RPMI7951 (cell line): ENCODE data around the gene CMTM4. TPM values are rescaled to one million over a fixed set of nuclear protein-coding genes. Genes with fewer than 3 reads are reported as not detected.
A peak's percentile ranks its signal among the peaks of the same experiment; 100 is the strongest.

Experiments
- DNase-seq: peaks from one replicate; pipeline ENCODE4 v3.0.0-alpha.2; 2012; ENCODE audit warnings: low read depth
- total RNA-seq: library from RNA; depleted of rRNA; stranded (reverse); fragments of >200 nt; shearing (Covaris generic); gene quantifications from 2 replicates; pipeline ENCODE4 v1.2.3, GENCODE V29; 2014; rRNA removed

The CMTM4 gene
- total RNA-seq, result 20.5 and 22.4 TPM in 2 replicates

- DNase-seq, result peak; percentile 82
These were observed at the start of gene CMTM4 for GRCh38 chr16:66696669-66697630. Gene CMTM4 (minus strand): TSS chr16:66696743. CDS start chr16:66696525, 218 bp downstream.

GRCh38 chr16:66746048-66746447, 49.5 kb upstream of the CMTM4 start:
- no peak for DNase-seq

GRCh38 chr16:66741950-66742808, 45.6 kb upstream of the CMTM4 start:
- peak; percentile 39 for DNase-seq

GRCh38 chr16:66741169-66741900, 44.8 kb upstream of the CMTM4 start:
- DNase-seq, result peak; percentile 91

GRCh38 chr16:66740533-66740932, 44.0 kb upstream of the CMTM4 start:
- peak; percentile 21 for DNase-seq

- peak; percentile 40 for DNase-seq
These were observed 43.5 kb upstream of the CMTM4 start for GRCh38 chr16:66740010-66740409.

GRCh38 chr16:66735891-66736290, 39.3 kb upstream of the CMTM4 start:
- no peak for DNase-seq

- DNase-seq, result no peak
These were observed 34.6 kb upstream of the CMTM4 start for GRCh38 chr16:66731101-66731500.

GRCh38 chr16:66728804-66729203, 32.3 kb upstream of the CMTM4 start:
- DNase-seq, result no peak

- peak; percentile 69 for DNase-seq
These were observed 31.7 kb upstream of the CMTM4 start for GRCh38 chr16:66728117-66728787.

GRCh38 chr16:66720766-66721165, 24.2 kb upstream of the CMTM4 start:
- DNase-seq, result peak; percentile 35

GRCh38 chr16:66719246-66719645, 22.7 kb upstream of the CMTM4 start:
- no peak for DNase-seq

GRCh38 chr16:66717776-66718175, 21.2 kb upstream of the CMTM4 start:
- DNase-seq, result peak; percentile 65

- peak; percentile 83 for DNase-seq
These were observed 20.7 kb upstream of the CMTM4 start for GRCh38 chr16:66717112-66717675.

GRCh38 chr16:66714654-66715307, 18.2 kb upstream of the CMTM4 start:
- peak; percentile 94 for DNase-seq

- DNase-seq, result no peak
These were observed 17.5 kb upstream of the CMTM4 start for GRCh38 chr16:66714062-66714461.

- no peak for DNase-seq
These were observed 16.5 kb upstream of the CMTM4 start for GRCh38 chr16:66713076-66713475.

GRCh38 chr16:66712512-66712911, 16.0 kb upstream of the CMTM4 start:
- DNase-seq, result no peak

GRCh38 chr16:66711581-66711980, 15.0 kb upstream of the CMTM4 start:
- no peak for DNase-seq

- peak; percentile 79 for DNase-seq
These were observed 9.9 kb upstream of the CMTM4 start for GRCh38 chr16:66706506-66706880.
